Duodenal mucosa (tissue), 2 donors: ENCODE data around the gene SNRNP70.
A peak's percentile ranks its signal among the peaks of the same experiment; 100 is the strongest.

Experiments used
- H3K27ac ChIP-seq: one replicate; pipeline ENCODE4 v1.7.0; 2013; ENCODE audit warnings: low read depth, low read length
- H3K27me3 ChIP-seq, 2 donors: one replicate each; pipeline ENCODE4 v1.7.0; 2013; ENCODE audit warnings: low read length in 2 of 2, control low read depth in 1 of 2; ENCODE audit not compliant: insufficient read depth in 2 of 2, control insufficient read depth in 1 of 2
- H3K36me3 ChIP-seq, 2 donors: one replicate each; pipeline ENCODE4 v1.7.0; 2013; ENCODE audit warnings: low read length in 2 of 2, control low read depth in 1 of 2; ENCODE audit not compliant: insufficient read depth in 2 of 2, control insufficient read depth in 1 of 2
- H3K4me1 ChIP-seq, 2 donors: one replicate each; pipeline ENCODE4 v1.7.0; 2013; ENCODE audit warnings: low read length in 2 of 2, control low read depth in 1 of 2; ENCODE audit not compliant: insufficient read depth in 2 of 2, control insufficient read depth in 1 of 2
- H3K4me3 ChIP-seq, 2 donors: one replicate each; pipeline ENCODE4 v1.7.0; 2013; ENCODE audit warnings: low read length in 2 of 2, low read depth in 1 of 2
- H3K9ac ChIP-seq, 2 donors: one replicate each; pipeline ENCODE4 v1.7.0; 2013; ENCODE audit warnings: low read length in 2 of 2, low read depth in 1 of 2
- H3K9me3 ChIP-seq, 2 donors: one replicate each; pipeline ENCODE4 v1.7.0; 2013; ENCODE audit warnings: low read length in 2 of 2, control low read depth in 1 of 2; ENCODE audit not compliant: control insufficient read depth in 1 of 2

Gene SNRNP70

DNA sequence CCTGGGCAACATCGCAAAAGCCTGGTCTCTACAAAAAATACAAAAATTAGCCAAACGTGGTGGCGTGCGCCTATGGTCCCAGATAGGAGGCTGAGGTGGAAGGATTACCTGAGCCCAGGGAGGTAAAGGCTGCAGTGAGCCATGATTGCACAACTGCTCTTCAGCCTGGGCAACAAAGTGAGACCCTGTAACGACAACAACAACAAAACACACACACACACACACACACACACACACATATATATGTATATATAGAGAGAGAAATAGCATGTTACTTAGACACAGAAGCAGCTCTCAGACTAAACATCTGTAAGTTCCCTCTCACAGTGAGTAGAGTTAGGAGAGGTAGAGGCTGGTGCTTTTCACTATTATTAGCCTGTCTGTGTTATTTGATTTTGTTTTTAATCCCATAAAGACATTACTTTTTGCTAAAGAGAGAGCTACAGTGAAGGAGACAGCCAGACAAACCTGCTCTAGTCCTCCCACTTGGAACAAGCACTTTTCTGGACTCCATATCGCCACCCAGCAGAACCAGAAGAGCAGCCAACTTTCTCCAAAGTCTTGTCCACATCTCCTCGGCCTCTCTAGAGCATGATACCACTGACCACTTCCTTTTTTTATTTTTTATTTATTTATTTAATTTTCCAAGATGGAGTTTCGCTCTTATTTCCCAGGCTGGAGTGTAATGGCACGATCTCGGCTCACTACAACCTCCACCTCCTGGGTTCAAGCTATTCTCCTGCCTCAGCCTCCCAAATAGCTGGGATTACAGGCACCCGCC, 26.2 kb downstream of the SNRNP70 start:
- Histone ChIP-seq H3K4me1 (peaks cover 5 to 15% of the 10 kb centered on the region in 2 donors), H3K36me3 (peaks cover 10 to 29% of the 10 kb centered on the region in 2 donors), H3K27me3 (no peaks in the 10 kb centered on the region), H3K9me3 (no peaks in the 10 kb centered on the region), H3K4me3 (no peak overlapping the region), H3K27ac (no peak overlapping the region), H3K9ac (no peak overlapping the region)

- Histone ChIP-seq H3K27ac (peak within 1 kb of the TSS; percentile 32), H3K36me3 (peaks cover 2 to 5% of the 10 kb centered on the region in 2 donors), H3K4me3 (peak within 1 kb of the TSS; percentile 71 to 77), H3K9ac (peak within 1 kb of the TSS; percentile 33 to 66), H3K4me1 (peaks cover 21 to 35% of the 10 kb centered on the region in 2 donors), H3K9me3 (no peaks in the 10 kb centered on the region), H3K27me3 (no peaks in the 10 kb centered on the region)
Measured at GRCh38 chr19:49113762-49114629, 28.7 kb downstream of the SNRNP70 start, which contains the start of gene LIN7B. TSS of gene LIN7B (plus strand) at chr19:49114370. CDS start at chr19:49114405, 35 bp downstream.

DNA sequence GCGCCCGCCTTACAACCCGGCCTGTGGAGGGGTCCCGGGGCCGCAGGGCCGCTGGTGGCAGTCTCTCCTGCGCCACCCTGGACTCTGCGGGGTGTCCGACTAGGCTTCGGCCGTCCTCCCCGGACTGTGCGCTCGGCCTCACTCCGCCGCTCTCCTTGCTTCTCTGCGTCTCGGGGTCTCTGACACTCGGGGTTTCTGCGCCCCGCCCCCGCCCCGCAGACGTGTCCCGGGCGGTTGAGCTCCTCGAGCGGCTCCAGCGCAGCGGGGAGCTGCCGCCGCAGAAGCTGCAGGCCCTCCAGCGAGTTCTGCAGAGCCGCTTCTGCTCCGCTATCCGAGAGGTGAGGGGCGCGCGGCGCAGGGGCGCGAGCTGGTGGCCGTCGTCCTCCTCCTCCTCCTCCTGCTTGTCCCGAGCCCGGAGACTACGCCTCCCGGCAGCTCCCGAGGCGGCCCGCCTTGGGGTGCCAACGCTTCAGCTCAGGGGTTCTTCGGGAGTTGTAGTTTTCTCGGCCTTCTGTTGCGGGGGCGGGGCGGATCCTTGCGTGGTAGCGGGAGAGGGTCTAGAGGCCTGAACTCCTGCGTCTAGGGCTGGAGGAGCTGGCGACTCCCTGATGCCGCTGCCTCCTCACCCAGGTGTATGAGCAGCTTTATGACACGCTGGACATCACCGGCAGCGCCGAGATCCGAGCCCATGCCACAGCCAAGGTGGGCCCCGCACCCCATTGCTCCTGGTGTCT, 29.5 kb downstream of the SNRNP70 start:
- Histone ChIP-seq H3K9ac (peak overlapping the region; percentile 33 to 63), H3K27ac (peak overlapping the region; percentile 32), H3K36me3 (no peaks in the 10 kb centered on the region), H3K4me3 (peak overlapping the region; percentile 66 to 77), H3K4me1 (peaks cover 21 to 35% of the 10 kb centered on the region in 2 donors), H3K27me3 (no peaks in the 10 kb centered on the region), H3K9me3 (no peaks in the 10 kb centered on the region)

DNA sequence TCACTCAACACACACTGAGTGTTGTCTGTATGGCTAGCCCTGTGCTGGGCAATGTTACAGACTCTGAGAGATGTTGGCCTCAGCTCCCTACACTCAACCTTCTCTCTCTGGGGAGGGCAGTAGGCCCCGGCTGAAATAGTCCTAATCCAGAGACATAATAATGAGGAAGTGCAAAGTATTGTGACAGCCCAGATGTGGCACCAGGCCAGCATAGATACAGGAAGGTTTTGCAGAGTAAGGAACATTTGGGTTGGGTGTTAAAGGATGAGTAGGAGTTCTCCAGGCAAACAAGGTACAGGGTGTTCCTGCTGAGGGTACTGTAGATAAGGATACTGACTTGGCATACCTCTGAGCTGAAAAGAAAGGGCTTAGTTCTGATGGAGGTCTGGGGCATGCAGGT, 31.3 kb downstream of the SNRNP70 start:
- H3K4me1 ChIP-seq, result peaks cover 27 to 40% of the 10 kb centered on the region in 2 donors
- H3K27ac ChIP-seq, result no peak overlapping the region
- no peak overlapping the region for H3K9ac ChIP-seq
- no peaks in the 10 kb centered on the region for H3K36me3 ChIP-seq
- peaks cover 0 to 6% of the 10 kb centered on the region in 2 donors for H3K27me3 ChIP-seq
- no peaks in the 10 kb centered on the region for H3K9me3 ChIP-seq
- H3K4me3 ChIP-seq, result no peak overlapping the region

- Histone ChIP-seq H3K27ac (peak overlapping the region; percentile 99), H3K9ac (peak overlapping the region; percentile 92 to 95), H3K27me3 (peaks cover 0 to 6% of the 10 kb centered on the region in 2 donors), H3K4me3 (peak overlapping the region; percentile 70 to 71), H3K9me3 (no peaks in the 10 kb centered on the region), H3K36me3 (no peaks in the 10 kb centered on the region), H3K4me1 (peaks cover 27 to 40% of the 10 kb centered on the region in 2 donors)
Measured at GRCh38 chr19:49117677-49118564, 32.7 kb downstream of the SNRNP70 start.

DNA sequence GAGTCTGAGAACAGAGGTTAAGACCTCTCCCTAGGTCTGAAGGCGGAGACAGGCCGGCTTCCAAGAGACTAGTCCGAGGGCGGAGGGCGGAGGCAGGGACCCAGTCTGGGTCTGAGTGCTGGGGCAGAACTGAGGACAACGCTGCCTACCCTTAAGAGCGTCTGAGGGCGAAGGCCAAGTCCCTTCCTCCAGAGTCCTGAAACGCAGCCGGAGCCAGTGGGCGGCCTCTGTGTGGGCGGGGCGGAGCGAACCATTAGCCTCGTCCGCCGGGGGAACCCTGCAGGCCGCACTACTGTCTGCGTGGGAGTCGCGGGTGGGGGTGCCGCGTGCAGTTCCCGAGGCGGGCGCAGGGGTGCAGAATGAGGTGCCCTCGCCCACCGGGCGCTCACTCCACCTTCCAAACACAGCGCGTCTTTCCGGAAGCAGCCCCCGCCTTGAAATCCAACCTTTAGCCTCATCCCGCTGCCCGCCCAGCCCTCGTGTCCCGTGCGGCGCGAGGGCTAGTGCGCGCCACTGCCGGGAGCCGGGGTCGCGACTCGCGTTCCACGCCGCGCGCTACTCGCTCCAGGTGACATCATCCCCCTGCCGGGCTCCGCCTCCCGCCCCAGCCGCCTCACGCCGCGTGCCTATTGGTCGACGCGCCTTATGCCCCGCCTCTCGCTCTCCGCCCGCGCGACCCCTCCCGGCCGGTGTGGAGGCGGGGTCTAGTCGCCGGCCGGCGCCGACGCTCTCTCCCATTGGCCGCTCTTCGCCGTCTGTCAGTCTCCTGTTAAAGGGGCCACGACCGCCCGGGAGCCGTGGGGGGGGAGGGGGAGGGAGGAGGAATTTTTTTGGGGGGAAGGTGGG, 33.5 kb downstream of the SNRNP70 start, which contains the start of gene C19orf73:
Gene C19orf73 (minus strand): TSS at position 579 of the 846 bp plus-strand sequence. CDS start 121 bp downstream, at position 458.
- peak within 1 kb of the TSS; percentile 70 to 71 for H3K4me3 ChIP-seq
- no peaks in the 10 kb centered on the region for H3K36me3 ChIP-seq
- peak within 1 kb of the TSS; percentile 92 to 95 for H3K9ac ChIP-seq
- peaks cover 25 to 37% of the 10 kb centered on the region in 2 donors for H3K4me1 ChIP-seq
- H3K27ac ChIP-seq, result peak within 1 kb of the TSS; percentile 99
- no peaks in the 10 kb centered on the region for H3K9me3 ChIP-seq
- H3K27me3 ChIP-seq, result peaks cover 0 to 6% of the 10 kb centered on the region in 2 donors

DNA sequence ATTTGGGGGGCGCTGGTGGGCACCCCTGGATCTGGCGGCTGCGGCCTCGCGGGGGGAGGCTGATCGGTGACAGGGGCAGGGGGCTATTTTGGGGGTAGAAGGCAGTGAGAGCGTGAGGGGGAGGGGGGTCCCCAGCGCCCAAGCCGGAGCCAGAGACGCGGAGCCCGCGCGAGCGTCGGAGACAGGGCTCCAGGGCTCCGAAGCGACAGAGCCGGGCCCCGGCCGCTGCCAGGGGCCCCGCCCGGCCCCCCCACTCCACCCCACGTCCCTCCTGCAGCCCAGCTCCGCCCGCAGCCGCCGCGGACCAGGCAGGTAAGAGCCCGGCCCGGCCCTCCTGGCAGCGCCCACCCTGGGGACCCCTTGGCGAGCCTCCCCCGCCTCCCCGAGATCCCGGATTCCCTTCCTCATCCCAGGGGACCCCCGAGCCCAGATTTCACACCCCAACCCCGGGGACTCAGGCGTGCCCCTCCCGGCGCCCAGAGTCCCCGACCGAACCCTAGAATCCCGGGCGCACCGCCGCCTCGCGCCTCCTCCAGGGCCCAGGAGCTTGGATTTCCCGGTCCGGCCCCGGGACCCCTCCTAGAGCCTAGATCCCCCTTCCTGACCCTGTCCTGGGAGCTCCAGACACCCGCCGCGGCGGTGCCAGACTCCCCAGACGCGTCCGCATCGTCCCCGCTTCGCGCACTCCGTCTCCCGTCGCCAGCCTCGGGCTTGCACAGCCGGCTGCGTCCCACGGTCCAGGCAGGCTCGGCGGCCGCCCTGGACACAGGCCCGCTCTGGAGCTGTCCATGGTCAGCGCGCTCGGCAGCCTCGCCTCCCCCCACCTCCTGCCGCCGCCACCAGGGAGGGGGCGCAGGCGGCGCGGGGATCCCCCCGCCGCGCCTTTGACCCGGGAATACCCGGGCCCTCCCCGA, 34.4 kb downstream of the SNRNP70 start, which contains the start of gene PPFIA3:
Gene PPFIA3 (plus strand): TSS at position 134 of the 914 bp plus-strand sequence. CDS start 8,330 bp downstream, outside the sequence.
- Histone ChIP-seq H3K4me3 (peak within 1 kb of the TSS; percentile 70 to 71), H3K27ac (peak within 1 kb of the TSS; percentile 99)

GRCh38 chr19:49120325-49120683, 35.1 kb downstream of the SNRNP70 start:
- peak overlapping the region in 1 of 2 donors; percentile 51 for H3K9ac ChIP-seq
- peaks cover 26 to 30% of the 10 kb centered on the region in 2 donors for H3K4me1 ChIP-seq
- no peak overlapping the region for H3K27ac ChIP-seq
- H3K9me3 ChIP-seq, result no peaks in the 10 kb centered on the region
- peaks cover 0 to 6% of the 10 kb centered on the region in 2 donors for H3K27me3 ChIP-seq
- no peaks in the 10 kb centered on the region for H3K36me3 ChIP-seq
- peak overlapping the region in 1 of 2 donors; percentile 47 for H3K4me3 ChIP-seq

More for the DNA sequence above, 34.4 kb downstream of the SNRNP70 start, which contains the start of gene PPFIA3:
- Histone ChIP-seq H3K9me3 (no peaks in the 10 kb centered on the region), H3K4me1 (peaks cover 26 to 34% of the 10 kb centered on the region in 2 donors), H3K36me3 (no peaks in the 10 kb centered on the region), H3K27me3 (peaks cover 0 to 6% of the 10 kb centered on the region in 2 donors), H3K9ac (peak within 1 kb of the TSS; percentile 92 to 95)
